CD4-positive, alpha-beta T cell treated with Interleukin-15 for 4 hours (primary cell): ENCODE measurements around the gene AKR1C4.

Source experiments
- DNase-seq: peaks from one replicate; pipeline ENCODE4 v3.0.0-alpha.2; 2020; ENCODE audit warnings: low spot score

AKR1C4 gene

DNA sequence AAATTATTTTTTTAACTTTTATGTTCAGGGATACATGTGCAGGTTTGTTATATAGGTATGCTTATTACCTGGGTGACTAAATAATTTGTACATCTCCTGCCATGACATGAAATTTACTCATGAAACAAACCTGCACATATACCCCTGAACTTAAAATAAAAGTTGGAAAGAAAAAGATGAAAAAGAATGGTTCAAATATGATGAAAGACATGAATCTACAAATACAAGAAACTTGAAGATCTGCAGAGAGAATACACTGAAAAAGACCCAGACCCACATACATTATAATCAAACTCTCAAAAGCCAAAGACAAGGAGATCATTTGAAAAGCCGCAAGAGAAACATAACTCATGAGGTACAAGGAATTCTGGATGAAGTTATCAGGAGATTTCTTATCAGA is 70.2 kb downstream of the AKR1C4 start:
- no peak for DNase-seq

DNA sequence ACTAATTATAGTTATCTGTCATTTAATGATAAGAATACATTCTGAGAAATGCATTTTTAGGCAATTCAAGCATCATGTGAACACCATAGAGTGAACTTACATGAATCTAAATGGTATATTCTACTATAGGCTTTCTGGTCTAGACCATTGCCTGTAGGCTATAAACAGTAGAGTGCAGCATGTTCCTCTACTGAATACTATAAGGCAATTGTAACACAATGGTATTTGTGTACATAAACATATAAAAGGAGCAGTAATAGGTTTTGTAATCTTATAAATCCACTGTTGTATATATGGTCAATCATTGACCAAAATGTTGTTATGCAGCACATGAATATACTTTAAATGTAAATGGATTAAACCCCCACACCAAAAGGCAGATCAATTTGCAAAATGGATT is 71.6 kb downstream of the AKR1C4 start:
- no peak for DNase-seq
